Measurements from ENCODE around the gene PCDHA1.

DNA sequence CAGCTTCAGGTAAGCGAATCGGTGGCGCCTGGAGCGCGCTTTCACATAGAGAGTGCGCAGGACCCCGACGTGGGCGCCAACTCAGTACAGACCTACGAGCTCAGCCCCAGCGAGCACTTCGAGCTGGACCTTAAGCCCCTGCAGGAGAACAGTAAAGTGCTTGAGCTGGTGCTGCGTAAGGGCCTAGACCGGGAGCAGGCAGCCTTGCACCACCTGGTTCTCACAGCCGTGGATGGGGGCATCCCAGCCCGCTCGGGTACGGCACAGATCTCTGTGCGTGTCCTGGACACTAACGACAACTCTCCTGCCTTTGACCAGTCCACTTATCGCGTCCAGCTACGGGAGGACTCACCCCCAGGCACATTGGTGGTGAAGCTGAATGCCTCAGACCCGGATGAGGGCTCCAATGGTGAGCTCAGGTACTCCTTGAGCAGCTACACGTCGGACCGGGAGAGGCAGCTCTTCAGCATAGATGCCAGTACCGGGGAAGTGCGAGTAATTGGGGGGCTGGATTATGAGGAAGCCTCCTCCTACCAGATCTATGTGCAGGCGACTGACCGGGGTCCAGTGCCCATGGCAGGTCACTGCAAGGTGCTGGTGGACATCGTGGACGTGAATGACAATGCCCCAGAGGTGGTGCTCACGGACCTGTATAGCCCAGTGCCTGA is 181.4 kb downstream of the PCDHA1 start:
- TF ChIP-seq, protein P1, sequence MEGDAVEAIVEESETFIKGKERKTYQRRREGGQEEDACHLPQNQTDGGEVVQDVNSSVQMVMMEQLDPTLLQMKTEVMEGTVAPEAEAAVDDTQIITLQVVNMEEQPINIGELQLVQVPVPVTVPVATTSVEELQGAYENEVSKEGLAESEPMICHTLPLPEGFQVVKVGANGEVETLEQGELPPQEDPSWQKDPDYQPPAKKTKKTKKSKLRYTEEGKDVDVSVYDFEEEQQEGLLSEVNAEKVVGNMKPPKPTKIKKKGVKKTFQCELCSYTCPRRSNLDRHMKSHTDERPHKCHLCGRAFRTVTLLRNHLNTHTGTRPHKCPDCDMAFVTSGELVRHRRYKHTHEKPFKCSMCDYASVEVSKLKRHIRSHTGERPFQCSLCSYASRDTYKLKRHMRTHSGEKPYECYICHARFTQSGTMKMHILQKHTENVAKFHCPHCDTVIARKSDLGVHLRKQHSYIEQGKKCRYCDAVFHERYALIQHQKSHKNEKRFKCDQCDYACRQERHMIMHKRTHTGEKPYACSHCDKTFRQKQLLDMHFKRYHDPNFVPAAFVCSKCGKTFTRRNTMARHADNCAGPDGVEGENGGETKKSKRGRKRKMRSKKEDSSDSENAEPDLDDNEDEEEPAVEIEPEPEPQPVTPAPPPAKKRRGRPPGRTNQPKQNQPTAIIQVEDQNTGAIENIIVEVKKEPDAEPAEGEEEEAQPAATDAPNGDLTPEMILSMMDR (IDR thresholded peaks at IDR 0.05), result no peak
- TF ChIP-seq SIN3A (IDR thresholded peaks at IDR 0.05; ENCODE audit: borderline replicate concordance, insufficient read depth, low read depth, low read length) (no peak), TCF7L2 (IDR thresholded peaks at IDR 0.05; ENCODE audit: low read depth, low read length) (no peak), POLR2AphosphoS5 (IDR thresholded peaks at IDR 0.05; ENCODE audit: low read depth, low read length) (no peak)
- TF ChIP-seq, protein P2, sequence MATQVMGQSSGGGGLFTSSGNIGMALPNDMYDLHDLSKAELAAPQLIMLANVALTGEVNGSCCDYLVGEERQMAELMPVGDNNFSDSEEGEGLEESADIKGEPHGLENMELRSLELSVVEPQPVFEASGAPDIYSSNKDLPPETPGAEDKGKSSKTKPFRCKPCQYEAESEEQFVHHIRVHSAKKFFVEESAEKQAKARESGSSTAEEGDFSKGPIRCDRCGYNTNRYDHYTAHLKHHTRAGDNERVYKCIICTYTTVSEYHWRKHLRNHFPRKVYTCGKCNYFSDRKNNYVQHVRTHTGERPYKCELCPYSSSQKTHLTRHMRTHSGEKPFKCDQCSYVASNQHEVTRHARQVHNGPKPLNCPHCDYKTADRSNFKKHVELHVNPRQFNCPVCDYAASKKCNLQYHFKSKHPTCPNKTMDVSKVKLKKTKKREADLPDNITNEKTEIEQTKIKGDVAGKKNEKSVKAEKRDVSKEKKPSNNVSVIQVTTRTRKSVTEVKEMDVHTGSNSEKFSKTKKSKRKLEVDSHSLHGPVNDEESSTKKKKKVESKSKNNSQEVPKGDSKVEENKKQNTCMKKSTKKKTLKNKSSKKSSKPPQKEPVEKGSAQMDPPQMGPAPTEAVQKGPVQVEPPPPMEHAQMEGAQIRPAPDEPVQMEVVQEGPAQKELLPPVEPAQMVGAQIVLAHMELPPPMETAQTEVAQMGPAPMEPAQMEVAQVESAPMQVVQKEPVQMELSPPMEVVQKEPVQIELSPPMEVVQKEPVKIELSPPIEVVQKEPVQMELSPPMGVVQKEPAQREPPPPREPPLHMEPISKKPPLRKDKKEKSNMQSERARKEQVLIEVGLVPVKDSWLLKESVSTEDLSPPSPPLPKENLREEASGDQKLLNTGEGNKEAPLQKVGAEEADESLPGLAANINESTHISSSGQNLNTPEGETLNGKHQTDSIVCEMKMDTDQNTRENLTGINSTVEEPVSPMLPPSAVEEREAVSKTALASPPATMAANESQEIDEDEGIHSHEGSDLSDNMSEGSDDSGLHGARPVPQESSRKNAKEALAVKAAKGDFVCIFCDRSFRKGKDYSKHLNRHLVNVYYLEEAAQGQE (IDR thresholded peaks at IDR 0.05; ENCODE audit: insufficient read depth in 1 of 2, low read depth in 2 of 2, low read length in 1 of 2), result no peak
